ENCODE results near the gene CFC1B.
"Not testable (repeated sequence)": the region's sequence is repeated elsewhere in the genome, so short reads cannot be mapped to it uniquely, and the experiment has no call there.

DNA sequence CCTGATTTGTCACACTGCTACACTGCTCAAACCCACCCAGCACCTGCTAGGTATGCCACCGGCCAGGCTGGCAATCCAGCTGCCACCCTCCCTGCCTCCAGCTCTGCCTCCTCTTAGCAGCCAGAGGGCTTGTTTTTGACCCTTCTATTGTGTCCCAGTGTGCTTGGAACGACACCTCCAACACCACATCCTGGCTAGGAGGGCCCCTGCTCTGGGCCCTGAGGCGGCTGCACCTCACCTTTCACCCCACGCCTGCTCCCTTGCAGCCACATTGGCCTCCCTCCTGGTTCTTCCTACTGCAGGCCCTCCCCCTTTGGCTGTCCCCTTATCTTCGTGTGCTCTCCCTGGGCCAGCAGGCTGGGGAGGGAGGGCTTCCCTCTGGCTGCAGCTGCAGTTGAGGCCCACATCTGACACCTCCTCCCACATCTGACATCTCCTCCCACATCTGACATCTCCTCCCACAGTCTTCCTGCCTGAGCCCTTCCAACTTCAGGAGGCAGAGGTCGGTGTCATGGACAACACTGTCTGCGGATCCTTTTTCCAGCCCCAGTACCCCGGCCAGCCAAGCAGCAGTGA is 55.3 kb downstream of the CFC1B start:
- TF ChIP-seq CTCF (conservative IDR thresholded peaks at IDR 0.05 in 1 of 2, IDR thresholded peaks at IDR 0.05 in 1 of 2; ENCODE audit: low read depth in 1 of 2, low read length in 2 of 2); EZH2 (IDR thresholded peaks at IDR 0.05; ENCODE audit: low read length, missing control alignments): not testable (repeated sequence)

Measured in fibroblast of lung (primary cell).